Nephron progenitor cell (in vitro differentiated cells): ENCODE results near the gene AGBL4.

ENCODE experiments used
- DNase-seq: peaks from one replicate; pipeline ENCODE4 v3.0.0; 2021
- H3K27ac Mint-ChIP-seq: 2 replicates; pipeline ENCODE4 v1.8.0; 2021; ENCODE audit warnings: mild to moderate bottlenecking, moderate library complexity, mixed read lengths
- H3K27me3 Mint-ChIP-seq: 2 replicates; pipeline ENCODE4 v1.8.0; 2021; ENCODE audit warnings: mild to moderate bottlenecking, low read depth, mixed read lengths; ENCODE audit not compliant: poor library complexity
- H3K36me3 Mint-ChIP-seq: 2 replicates; pipeline ENCODE4 v1.8.0; 2021; ENCODE audit warnings: low read depth, mixed read lengths
- H3K4me1 Mint-ChIP-seq: 2 replicates; pipeline ENCODE4 v1.8.0; 2021; ENCODE audit warnings: mixed read lengths
- H3K4me3 Mint-ChIP-seq: 2 replicates; pipeline ENCODE4 v1.8.0; 2021; ENCODE audit warnings: mild to moderate bottlenecking, moderate library complexity, mixed read lengths
- H3K9me3 Mint-ChIP-seq: 2 replicates; pipeline ENCODE4 v1.8.0; 2021; ENCODE audit warnings: mild to moderate bottlenecking, moderate library complexity, mixed read lengths
- TF ChIP-seq, protein P1 (sequence below): fragments of 200-600 bp; sonication (generic); IDR thresholded peaks from 2 replicates; pipeline ENCODE4 v1.5.0; 2021; ENCODE audit warnings: antibody characterized with exemption

AGBL4 gene

DNA sequence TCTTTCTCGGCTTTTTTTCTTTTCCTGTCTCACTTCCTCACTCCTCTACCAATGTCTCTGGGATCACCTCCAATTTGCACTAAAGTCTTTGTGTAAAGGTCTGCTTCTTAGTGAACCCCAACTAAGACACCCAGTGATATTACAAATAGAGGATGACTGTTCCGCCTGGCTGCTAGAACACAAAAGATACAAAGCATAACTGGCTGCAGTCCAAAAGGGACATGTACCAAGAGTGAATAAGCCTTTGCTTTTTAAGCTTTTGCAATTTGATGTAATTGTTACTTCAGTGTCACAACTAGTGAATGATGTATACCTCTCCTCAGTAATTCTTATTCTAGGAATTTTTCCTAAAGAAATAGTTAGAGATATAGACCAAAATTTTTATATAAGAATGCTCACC, 1164.3 kb downstream of the AGBL4 start:
- Mint-ChIP-seq H3K4me1 (no peaks in the 10 kb centered on the region), H3K27me3 (peaks cover 9% of the 10 kb centered on the region)
- DNase-seq: no peak

GRCh38 chr1:48858200-48858920, 1165.4 kb downstream of the AGBL4 start:
- H3K36me3 Mint-ChIP-seq: no peaks in the 10 kb centered on the region
- TF ChIP-seq, protein P1, sequence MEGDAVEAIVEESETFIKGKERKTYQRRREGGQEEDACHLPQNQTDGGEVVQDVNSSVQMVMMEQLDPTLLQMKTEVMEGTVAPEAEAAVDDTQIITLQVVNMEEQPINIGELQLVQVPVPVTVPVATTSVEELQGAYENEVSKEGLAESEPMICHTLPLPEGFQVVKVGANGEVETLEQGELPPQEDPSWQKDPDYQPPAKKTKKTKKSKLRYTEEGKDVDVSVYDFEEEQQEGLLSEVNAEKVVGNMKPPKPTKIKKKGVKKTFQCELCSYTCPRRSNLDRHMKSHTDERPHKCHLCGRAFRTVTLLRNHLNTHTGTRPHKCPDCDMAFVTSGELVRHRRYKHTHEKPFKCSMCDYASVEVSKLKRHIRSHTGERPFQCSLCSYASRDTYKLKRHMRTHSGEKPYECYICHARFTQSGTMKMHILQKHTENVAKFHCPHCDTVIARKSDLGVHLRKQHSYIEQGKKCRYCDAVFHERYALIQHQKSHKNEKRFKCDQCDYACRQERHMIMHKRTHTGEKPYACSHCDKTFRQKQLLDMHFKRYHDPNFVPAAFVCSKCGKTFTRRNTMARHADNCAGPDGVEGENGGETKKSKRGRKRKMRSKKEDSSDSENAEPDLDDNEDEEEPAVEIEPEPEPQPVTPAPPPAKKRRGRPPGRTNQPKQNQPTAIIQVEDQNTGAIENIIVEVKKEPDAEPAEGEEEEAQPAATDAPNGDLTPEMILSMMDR: no peak
- DNase-seq: no peak
- no peaks in the 10 kb centered on the region for H3K4me1 Mint-ChIP-seq
- peaks cover 9% of the 10 kb centered on the region for H3K27me3 Mint-ChIP-seq
- no peak overlapping the region for H3K27ac Mint-ChIP-seq
- no peak overlapping the region for H3K4me3 Mint-ChIP-seq
- H3K9me3 Mint-ChIP-seq: peaks cover 27% of the 10 kb centered on the region

More for the DNA sequence above, 1164.3 kb downstream of the AGBL4 start:
- TF ChIP-seq, protein P1: no peak
- Mint-ChIP-seq H3K36me3 (no peaks in the 10 kb centered on the region), H3K9me3 (peaks cover 27% of the 10 kb centered on the region), H3K27ac (no peak overlapping the region), H3K4me3 (no peak overlapping the region)

DNA sequence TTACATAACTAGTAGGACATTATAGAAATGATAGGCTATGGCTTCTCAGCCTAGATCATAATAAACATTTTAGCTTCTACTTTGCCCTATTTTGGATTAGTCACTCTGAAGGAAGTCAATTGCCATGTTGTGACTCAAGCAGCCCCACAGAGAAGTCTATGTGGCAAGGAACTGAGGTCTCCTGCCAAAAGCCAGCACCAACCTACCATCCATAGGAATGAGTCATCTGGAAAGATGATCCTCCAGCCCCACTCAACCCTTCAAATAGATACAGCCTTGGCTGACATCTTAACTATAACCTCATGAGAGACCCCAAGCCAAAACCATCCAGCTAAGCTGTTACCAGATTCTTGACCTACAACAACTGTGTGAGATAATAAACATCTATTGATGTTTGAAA, 1170.7 kb downstream of the AGBL4 start:
- Mint-ChIP-seq H3K4me1 (no peaks in the 10 kb centered on the region), H3K27me3 (peaks cover 3% of the 10 kb centered on the region), H3K27ac (no peak overlapping the region), H3K36me3 (no peaks in the 10 kb centered on the region), H3K9me3 (peaks cover 4% of the 10 kb centered on the region), H3K4me3 (no peak overlapping the region)
- TF ChIP-seq, protein P1: no peak
- DNase-seq: no peak

DNA sequence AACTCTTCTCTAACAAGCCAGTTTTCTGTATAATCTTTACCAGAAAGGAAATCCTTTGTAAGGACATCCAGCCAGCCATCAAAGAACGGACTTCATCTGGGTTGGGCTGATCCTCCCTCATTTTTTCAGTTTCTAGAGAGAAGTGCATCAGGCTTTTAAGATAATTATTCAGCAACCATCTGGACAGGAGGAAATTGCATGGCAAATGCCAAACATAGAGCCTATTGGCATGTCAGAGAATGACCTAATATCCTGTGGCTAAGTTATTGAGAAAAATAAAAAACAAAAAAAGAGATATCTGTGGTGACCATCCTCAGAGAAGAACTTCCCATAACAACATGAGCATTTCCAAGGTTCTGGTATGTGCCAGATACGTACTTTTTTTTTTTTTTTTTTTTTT, 1172.1 kb downstream of the AGBL4 start:
- H3K27ac Mint-ChIP-seq: no peak overlapping the region
- no peak for DNase-seq
- no peaks in the 10 kb centered on the region for H3K36me3 Mint-ChIP-seq
- peaks cover 3% of the 10 kb centered on the region for H3K27me3 Mint-ChIP-seq
- TF ChIP-seq, protein P1: no peak
- H3K9me3 Mint-ChIP-seq: peaks cover 4% of the 10 kb centered on the region
- no peak overlapping the region for H3K4me3 Mint-ChIP-seq
- H3K4me1 Mint-ChIP-seq: no peaks in the 10 kb centered on the region

GRCh38 chr1:48848035-48848434, 1175.7 kb downstream of the AGBL4 start:
- H3K36me3 Mint-ChIP-seq: no peaks in the 10 kb centered on the region
- H3K27ac Mint-ChIP-seq: no peak overlapping the region
- TF ChIP-seq, protein P1: no peak
- no peaks in the 10 kb centered on the region for H3K4me1 Mint-ChIP-seq
- no peak overlapping the region for H3K4me3 Mint-ChIP-seq
- DNase-seq: no peak
- H3K27me3 Mint-ChIP-seq: peaks cover under 1% of the 10 kb centered on the region
- peaks cover 4% of the 10 kb centered on the region for H3K9me3 Mint-ChIP-seq

GRCh38 chr1:48846441-48846840, 1177.3 kb downstream of the AGBL4 start:
- H3K27ac Mint-ChIP-seq: no peak overlapping the region
- TF ChIP-seq, protein P1: no peak
- no peak for DNase-seq
- no peaks in the 10 kb centered on the region for H3K9me3 Mint-ChIP-seq
- no peaks in the 10 kb centered on the region for H3K36me3 Mint-ChIP-seq
- peaks cover 8% of the 10 kb centered on the region for H3K4me1 Mint-ChIP-seq
- no peak overlapping the region for H3K4me3 Mint-ChIP-seq
- H3K27me3 Mint-ChIP-seq: peaks cover 5% of the 10 kb centered on the region
